ENCODE data around the gene CARS2. TPM values are rescaled to one million over a fixed set of nuclear protein-coding genes. Genes with fewer than 3 reads are reported as not detected.
"Not testable (repeated sequence)": the region's sequence is repeated elsewhere in the genome, so short reads cannot be mapped to it uniquely, and the experiment has no call there.

The CARS2 gene, protein sequence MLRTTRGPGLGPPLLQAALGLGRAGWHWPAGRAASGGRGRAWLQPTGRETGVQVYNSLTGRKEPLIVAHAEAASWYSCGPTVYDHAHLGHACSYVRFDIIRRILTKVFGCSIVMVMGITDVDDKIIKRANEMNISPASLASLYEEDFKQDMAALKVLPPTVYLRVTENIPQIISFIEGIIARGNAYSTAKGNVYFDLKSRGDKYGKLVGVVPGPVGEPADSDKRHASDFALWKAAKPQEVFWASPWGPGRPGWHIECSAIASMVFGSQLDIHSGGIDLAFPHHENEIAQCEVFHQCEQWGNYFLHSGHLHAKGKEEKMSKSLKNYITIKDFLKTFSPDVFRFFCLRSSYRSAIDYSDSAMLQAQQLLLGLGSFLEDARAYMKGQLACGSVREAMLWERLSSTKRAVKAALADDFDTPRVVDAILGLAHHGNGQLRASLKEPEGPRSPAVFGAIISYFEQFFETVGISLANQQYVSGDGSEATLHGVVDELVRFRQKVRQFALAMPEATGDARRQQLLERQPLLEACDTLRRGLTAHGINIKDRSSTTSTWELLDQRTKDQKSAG
- total RNA-seq = 33.9 TPM

DNA sequence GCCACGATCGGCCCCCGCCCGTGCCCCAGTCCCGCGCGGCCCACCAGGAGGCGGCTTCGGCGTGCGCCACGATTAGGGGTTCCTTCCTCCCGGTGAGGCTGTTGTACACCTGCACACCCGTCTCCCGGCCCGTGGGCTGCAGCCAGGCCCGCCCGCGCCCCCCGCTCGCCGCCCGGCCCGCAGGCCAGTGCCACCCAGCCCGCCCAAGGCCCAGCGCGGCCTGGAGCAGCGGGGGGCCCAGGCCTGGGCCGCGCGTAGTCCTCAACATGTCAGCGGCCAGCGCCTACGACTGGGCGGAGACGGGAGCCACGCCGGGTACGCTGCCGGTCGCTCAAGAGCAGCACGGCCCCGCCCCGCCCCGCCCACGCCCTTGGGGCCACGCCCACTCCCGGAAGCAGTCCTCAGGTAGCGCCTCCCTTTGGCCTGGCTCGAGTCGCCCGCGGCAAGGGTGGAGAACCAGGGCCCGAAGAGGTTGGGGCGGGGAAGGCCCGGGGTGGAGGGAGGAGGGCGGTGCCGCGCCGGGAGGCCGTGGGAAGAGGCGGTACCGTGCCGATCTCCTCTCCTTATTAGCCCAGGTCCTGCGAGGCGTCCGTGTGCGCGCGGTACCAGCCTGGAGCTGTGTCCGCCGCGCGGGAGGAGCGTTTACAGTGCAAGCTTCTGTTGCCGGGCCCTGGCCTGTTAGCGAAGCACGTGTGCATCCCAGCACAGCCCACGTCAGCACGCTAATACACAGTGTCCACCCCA is at the start of gene CARS2:
TSS of gene CARS2 (minus strand) at position 291 of the 744 bp plus-strand sequence. CDS start at position 268, 23 bp downstream.
- peak; percentile 98 for DNase-seq (ENCODE audit: low spot score)
- ATAC-seq = peak; percentile 97

DNA sequence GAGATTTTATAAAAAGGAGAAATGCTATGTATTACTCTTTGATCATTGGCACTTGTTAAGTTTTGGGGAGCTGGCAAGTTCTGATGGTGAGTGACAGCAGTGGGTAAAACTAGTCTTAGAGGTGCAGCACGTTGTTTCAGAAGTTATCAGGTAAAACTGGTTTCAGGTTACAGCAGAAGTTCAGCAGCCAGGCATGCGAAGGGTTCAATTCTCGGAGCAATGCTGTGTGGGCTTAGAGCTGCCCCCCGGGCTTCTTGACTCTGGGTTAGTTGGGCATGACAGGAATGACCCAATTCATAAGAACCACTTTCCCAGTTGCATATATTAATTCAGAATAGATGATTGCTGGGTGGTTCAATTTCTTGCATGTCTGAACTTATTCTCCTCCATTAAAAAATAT is 42.4 kb upstream of the CARS2 start:
- no peak for ATAC-seq
- no peak for DNase-seq (ENCODE audit: low spot score)

DNA sequence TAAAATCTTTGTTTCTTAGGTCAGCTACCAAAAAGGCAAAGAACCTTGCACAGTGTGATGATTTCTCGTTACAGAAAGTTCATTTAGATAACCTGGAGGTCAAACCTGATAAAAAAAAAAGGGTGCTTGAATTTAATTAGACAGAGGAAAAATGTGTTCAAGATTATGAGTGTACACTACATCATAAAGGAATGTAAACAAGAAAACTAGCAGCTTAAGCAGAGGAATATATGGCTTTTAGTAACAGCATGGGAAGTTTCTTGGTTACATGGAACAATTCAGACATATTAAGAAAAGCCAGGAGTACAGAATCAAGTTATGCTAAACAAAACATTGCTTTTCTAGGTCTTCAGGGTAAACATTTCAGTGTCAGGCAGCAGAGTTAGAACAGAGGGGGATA is 40.5 kb upstream of the CARS2 start:
- ATAC-seq = no peak

DNA sequence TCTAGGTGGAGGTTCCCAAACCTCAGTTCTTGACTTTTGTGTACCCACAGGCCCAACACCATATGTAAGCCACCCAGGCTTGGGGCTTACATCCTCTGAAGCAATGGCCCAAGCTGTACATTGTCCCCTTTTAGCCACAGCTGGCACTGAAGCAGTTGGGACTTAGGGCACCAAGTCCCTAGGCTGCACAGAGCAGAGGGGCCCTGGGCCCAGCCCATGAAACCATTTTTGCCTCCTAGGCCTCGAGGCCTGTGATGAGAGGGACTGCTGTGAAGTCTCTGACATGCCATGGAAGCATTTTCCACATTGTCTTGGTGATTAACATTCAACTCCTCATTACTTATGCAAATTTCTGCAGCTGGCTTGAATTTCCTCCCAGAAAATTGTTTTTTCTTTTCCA is 37.8 kb upstream of the CARS2 start:
- ATAC-seq (no peak), DNase-seq (ENCODE audit: low spot score) (no peak)

More for the DNA sequence above, 40.5 kb upstream of the CARS2 start:
- DNase-seq (ENCODE audit: low spot score) = no peak

DNA sequence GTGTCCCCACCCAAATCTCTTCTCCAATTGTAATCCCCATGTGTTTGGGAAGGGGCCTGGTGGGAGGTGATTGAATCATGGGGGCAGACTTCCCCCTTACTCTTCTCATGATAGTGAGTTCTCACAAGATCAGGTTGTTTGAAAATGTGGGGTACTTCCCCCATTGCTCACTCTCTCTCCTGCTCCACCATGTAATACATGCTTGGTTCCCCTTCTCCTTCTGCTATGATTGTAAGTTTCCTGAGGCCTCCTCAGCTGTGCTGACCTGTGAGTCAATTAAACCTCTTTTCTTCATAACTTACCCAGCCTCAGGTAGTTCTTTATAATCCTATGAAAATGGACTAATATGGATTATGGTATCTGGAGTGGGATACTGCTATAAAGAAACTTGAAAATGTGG is 31.6 kb upstream of the CARS2 start:
- no peak for DNase-seq (ENCODE audit: low spot score)
- no peak for ATAC-seq

DNA sequence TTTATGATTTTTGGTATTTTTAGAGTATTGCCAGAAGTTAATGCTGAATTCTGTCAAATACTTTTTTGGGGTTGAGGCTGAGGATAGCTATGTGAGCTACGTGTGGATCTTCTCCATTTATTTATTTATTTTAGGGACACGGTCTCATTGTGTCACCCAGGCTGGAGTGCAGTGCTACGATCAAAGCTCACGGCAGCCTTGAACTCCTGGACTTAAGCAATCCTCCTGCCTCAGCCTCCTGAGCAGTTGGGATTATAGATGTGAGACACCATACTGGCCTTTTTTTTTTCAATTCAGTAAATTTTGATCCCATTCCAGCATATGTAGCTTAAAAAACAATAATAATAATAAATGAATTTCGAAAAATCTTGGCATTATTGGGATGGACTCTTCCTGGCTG is 28.6 kb upstream of the CARS2 start:
- DNase-seq (ENCODE audit: low spot score) (no peak), ATAC-seq (no peak)

DNA sequence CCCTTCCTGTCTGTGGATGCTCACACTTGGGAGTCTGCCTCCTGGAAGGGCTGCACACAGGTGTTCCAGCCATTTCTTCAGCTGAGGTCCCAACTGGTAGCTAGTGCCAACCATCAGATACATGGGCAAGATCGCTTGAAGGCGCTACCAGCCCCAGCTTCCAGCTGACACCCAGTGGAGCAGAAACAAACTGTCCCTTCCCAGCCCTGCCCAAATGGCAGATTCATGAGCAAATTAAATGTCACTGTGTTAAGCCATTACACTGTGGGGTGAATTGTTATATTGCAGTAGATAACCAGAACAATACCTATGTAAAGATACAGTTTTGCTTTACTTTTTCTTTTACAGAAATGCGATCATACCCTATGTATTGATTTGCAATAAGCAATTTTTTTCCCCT is 25.2 kb upstream of the CARS2 start:
- ATAC-seq (no peak), DNase-seq (ENCODE audit: low spot score) (no peak)

DNA sequence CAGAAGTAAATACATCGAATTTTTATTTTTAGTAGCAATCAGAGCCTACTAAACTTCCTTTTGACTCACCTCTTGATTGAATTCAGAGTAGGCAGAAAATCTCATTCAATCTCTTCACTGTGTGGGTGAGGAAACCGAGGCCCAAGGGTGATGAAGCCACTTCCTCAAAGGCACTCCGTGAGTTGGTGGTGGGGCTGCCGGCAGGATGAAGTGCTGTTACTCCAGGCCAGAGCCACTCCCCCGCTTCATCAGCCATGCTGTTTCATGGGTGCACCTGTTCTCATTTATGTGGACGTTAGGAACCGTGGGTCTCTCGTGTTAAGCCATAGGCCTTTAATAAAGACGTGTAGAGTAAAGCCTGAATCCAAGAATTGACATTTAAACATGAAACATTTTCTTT is 20.8 kb upstream of the CARS2 start:
- no peak for DNase-seq (ENCODE audit: low spot score)

DNA sequence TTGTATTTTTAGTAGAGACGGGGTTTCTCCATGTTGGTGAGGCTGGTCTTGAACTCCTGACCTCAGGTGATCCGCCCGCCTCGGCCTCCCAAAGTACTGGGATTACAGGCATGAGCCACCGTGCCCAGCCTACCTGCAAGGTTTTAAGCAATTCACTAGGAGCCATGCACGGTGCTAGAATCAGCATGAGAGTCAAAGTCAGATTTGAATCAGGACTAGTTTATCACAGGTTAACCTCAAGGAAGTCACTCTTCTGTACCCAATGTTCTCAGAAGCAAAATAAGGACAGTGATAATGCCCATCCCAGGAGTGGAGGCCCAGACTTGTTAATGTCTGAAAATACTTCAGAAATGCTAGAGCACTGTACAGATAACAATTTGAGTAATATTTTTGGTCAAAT is 20.2 kb upstream of the CARS2 start:
- ATAC-seq = not testable (repeated sequence)

More for the DNA sequence above, 20.8 kb upstream of the CARS2 start:
- no peak for ATAC-seq

DNA sequence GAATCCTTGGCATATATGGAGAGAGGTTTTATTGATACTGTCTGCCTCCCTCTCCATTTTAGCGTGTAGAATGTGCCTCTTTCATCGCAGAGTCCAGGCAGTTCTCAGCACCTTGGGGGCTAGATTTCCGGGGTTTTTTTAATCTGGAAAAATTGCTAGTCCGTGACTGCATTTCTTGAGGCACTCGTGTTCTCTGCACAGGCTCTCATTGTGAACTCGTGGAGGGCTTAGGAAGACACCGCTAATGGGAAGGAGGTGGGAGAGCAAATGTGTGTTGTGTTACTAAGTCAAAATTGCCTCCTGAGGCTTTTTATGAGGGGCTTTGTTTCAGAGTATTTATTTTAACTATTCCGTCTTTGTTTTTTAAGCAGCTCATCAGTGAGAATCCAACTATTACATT is 17.7 kb upstream of the CARS2 start:
- no peak for DNase-seq (ENCODE audit: low spot score)
- no peak for ATAC-seq

More for the DNA sequence above, 20.2 kb upstream of the CARS2 start:
- not testable (repeated sequence) for DNase-seq (ENCODE audit: low spot score)

DNA sequence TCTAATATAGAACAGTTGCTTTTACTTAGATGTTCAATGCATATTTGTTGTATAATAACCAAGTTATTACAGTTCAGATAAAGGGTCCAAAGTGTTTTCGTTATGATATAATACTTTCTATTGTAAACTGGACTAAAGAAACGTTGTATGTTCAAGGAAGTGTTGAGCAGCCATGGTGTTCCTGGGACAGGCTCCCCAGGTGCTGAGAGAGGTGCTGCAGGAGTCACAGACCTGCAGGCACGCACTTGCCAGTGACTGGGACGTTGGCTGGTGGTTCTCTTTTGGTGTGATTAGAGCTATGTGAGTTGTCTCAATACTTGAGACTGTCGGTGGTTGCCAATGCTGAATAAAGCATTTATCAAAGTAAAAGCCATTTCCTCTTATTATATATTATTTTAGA is 17.1 kb upstream of the CARS2 start:
- ATAC-seq = no peak
- DNase-seq (ENCODE audit: low spot score) = no peak

DNA sequence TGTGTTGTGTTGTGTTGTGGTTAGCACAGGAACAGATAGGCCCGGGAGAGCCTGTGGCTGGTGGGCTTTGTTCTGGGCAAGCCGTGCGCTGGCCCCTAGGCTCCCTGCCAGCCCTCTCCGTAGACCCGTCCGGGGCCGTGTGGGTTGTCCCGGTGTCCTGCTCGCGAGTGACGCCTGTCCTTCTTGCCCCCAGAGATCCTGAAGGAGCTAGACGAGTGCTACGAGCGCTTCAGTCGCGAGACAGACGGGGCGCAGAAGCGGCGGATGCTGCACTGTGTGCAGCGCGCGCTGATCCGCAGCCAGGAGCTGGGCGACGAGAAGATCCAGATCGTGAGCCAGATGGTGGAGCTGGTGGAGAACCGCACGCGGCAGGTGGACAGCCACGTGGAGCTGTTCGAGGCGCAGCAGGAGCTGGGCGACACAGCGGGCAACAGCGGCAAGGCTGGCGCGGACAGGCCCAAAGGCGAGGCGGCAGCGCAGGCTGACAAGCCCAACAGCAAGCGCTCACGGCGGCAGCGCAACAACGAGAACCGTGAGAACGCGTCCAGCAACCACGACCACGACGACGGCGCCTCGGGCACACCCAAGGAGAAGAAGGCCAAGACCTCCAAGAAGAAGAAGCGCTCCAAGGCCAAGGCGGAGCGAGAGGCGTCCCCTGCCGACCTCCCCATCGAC is 13.3 kb upstream of the CARS2 start:
- DNase-seq (ENCODE audit: low spot score) = no peak
- ATAC-seq = no peak

DNA sequence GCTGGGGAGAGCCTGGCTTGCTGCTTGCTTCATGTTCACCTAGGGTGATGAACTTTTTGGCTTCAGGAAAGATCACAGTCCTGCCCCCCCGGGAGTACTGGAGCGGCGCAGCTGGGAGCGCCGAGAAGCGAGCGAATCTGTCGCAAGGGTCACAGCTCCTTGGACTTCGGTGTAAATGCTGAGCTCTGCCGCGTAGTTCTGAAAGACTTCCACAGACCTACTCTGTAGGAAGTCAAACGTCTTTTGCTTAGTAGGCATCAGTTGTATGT is 10.3 kb upstream of the CARS2 start:
- ATAC-seq (peak; percentile 24), DNase-seq (ENCODE audit: low spot score) (peak; percentile 91)

DNA sequence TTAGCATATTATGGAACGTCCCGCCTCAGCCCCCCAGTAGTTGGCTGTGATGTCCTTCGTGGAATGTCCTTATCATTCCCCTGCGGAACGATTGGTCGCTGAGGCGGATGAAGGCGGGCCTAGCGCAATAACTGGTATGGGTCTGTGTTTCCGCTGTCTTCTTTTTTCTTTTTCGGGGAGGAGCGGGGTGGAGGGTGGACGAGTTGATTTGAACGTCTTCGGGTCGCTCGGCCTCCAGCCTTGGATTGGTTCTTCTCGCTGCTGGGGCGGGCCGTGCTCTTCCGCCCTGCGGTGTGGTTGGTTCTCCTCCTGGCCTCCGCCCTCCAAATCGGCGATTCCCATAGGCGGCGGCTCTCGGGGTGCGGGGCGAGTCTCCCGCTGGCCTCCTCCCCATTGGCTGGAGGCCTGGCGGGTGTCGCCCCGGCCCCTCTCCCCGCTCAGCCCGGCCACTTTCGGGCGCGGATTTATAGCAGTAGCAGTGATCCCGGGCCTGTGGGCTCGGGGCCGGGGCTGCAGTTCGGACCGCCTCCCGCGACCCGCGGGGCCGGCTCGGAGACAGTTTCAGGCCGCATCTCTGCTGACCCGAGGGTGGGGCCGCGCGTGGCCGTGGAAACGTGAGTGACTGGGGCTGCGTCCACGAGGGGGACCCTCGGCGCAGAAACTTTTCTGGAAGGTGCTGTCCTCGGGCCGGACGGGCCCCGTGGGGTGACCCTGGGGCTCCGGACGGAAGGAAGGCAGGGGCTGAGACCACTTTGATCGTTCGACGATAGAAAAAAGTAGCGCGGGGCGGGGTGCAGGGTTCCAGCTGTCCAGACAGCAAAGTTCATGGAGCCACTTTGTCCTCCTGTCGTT is 9.7 kb upstream of the CARS2 start:
- DNase-seq (ENCODE audit: low spot score) (peak; percentile 99), ATAC-seq (peak; percentile 63)

DNA sequence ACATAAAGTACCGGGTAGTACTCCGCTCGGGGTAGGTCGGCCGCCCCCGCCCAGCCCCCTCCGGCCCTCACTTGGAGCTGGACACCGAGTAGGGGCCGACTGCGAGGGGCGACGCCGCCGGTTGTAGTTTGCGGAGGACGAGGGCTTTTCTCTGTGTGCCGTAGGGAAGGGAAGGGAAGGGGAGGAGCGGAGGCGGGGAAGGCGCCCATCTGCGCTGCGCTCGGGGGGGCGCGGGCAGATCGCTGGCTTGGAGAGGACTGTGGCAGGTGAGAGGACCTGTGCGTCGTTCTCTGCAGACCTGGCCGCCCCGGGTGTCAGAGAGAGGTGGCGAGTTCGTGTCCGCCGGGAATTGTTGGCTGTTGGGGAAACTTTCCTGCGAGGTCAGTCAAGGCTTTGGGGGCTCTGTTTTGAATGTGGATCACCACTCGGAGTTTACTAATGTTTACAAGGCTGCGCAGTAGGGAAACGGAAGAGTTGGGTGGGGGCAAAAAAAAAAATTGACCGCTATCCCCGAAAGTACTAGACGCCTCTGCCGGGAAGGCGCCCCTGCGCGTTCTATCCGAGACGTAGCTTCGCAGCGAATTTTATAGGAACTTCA is 9.0 kb upstream of the CARS2 start:
- ATAC-seq = peak; percentile 4
- no peak for DNase-seq (ENCODE audit: low spot score)

DNA sequence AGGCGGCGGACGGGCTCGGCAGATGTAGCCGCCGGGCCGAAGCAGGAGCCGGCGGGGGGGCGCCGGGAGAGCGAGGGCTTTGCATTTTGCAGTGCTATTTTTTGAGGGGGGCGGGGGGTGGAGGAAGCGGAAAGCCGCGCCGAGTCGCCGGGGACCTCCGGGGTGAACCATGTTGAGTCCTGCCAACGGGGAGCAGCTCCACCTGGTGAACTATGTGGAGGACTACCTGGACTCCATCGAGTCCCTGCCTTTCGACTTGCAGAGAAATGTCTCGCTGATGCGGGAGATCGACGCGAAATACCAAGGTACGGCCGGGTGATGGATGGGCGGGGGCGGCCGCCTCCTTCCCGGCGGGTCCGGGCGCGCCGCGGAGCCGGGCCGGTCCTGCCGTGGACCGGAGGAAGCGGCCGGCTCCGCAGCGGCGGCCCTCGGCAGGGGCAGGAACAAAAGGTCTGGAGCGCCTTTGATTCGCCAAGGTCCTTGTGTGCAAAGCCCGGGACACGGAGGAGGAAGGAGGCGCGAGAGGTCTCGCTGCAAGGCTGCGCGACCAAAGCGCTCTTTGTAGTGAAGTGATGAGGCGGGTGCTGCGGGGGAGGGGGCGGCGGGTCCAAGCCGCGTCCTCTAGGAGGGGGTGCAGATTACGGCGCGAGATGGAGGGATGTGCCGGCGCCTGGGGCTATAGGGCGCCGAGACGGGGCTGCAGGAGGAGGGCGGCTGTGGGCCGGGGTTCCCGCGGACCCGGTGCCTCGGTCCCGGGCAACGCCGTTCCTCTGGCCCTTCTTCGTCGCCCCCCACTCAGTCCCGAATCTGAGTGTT is 8.3 kb upstream of the CARS2 start:
- DNase-seq (ENCODE audit: low spot score) (peak; percentile 62), ATAC-seq (no peak)

DNA sequence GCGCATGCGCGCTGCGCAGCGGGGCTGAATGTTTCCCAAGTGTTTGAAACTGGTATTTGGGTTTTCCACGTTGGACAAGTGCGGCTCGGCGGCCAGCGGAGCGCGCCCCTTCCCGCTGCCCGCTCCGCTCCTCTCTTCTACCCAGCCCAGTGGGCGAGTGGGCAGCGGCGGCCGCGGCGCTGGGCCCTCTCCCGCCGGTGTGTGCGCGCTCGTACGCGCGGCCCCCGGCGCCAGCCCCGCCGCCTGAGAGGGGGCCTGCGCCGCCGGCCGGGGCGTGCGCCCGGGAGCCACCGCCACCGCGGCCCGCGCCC is 7.7 kb upstream of the CARS2 start, which contains the start of gene ING1:
TSS of gene ING1 (plus strand) at position 59 of the 311 bp plus-strand sequence. CDS start 450 bp downstream, outside the sequence.
- DNase-seq (ENCODE audit: low spot score) = no peak
- ATAC-seq = no peak

DNA sequence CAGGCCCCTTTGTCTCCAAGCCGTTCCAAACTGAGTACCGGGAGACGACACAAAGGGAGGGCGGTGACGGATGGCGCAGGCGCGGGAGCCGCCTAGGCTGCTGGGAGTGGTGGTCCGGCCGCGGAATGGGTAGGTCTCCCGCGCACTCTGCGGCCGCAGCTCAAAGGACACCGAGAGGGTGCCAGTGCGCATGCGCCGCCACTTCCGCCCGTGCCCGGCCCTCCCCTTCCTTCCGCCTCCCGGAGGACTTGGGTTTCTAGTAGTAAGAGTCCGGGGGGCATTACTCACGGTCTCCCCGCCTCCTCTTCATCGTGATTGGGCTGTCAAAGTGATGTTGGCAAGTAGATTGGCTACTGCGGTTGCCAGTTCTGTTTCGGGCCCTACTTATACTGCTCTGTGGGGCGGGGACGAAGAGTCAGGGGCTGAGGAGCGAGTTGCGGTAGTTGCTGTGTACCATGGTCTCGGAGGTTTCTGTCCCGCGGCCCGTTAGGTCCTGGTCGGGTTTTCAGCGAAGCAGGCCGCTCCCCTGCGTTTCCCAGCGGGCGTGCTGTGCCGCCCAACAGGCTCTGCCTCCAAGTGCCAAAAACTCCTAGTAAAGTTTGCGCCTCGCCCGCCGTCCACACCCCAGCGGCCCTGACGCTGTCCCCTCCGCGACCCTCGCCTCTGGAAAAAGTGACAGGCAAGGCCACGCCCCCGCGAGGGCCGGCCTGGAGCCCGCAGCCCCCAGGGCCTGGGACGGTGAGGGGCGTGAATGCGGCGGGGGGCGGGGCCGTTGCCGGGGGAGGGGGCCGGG is 7.1 kb upstream of the CARS2 start:
- DNase-seq (ENCODE audit: low spot score) = peak; percentile 100
- ATAC-seq = peak; percentile 61

All from left lobe of liver (tissue), 2 donors.